ENCODE data around the gene EPHA6.

Gene EPHA6

DNA sequence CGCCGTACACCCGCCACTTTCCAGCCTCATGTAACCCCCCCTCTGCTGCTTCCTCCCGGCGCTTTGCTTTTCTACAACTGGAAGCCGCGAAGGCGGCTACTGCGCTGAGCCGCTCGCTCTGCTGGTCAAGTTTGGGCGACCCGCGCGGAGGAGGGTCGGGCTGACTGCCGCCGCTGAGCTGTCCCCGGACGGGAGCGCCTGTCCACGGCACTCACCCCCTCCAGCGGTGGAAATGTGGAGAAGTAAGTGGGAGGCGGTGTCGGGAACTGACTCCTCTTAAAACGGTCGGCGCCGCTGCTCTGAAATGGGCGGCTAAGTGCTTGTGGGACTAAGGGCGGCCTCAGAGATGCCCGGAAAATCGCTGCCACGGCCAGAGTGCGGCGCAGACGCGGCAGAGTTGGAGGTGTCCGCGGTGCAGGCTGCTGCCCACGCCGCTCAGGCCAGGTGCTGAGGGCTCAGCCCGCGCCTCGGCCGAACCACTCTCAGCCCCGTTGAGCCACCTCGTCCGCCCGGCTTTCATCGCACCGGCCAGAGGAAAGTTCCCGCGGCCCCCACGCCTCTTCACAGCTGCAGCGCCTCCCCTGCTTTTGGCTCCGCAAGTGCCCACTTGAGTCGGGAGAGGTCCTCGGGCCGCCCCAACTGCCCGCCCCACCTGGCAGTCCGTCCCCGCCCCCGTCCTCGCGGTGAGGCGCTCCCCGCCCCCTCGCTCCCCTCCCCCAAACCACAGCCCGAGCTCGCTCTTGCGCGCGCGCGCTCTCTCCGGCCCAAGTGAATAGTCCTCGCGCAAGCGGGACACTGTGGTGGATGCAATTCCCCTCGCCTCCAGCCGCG is at the start of gene EPHA6:
TSS of gene EPHA6 (plus strand) at position 775 of the 831 bp plus-strand sequence.
- no peaks in the 10 kb centered on the region for H3K4me1 ChIP-seq (ENCODE audit: insufficient read depth, low read length)
- H3K9ac ChIP-seq (ENCODE audit: low read depth, low read length), result peak within 1 kb of the TSS; percentile 75

DNA sequence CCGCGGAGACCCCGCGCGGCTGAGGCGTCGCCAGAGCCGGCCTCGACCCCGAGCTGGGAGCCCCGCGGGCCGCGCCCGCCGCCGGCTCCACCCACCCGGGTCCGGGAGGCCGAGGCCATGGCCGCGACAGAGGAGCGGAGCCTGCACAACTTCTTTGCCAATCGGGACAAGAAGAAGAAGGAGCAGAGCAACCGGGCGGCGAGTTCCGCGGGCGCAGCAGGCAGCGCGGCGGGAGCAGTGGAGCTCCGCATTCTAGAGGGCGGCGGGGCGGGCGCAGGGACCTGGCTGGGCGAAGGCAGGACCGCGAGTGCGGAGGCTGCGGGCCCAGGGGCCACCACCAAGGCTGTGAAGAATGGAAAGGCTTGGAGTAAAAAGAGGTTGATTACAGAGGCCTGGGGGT is 37.6 kb upstream of the EPHA6 start:
- Histone ChIP-seq H3K4me1 (ENCODE audit: insufficient read depth, low read length) (no peaks in the 10 kb centered on the region), H3K9ac (ENCODE audit: low read depth, low read length) (no peak overlapping the region), H3K36me3 (ENCODE audit: insufficient read depth, low read length) (no peaks in the 10 kb centered on the region), H3K9me3 (ENCODE audit: control insufficient read depth, insufficient read depth, low read length) (no peaks in the 10 kb centered on the region)

More for the DNA sequence above, at the start of gene EPHA6:
- H3K36me3 ChIP-seq (ENCODE audit: insufficient read depth, low read length), result no peaks in the 10 kb centered on the region
- H3K9me3 ChIP-seq (ENCODE audit: control insufficient read depth, insufficient read depth, low read length), result no peaks in the 10 kb centered on the region

GRCh38 chr3:96779810-96780209 is 34.6 kb upstream of the EPHA6 start:
- Histone ChIP-seq H3K36me3 (ENCODE audit: insufficient read depth, low read length) (no peaks in the 10 kb centered on the region), H3K9ac (ENCODE audit: low read depth, low read length) (no peak overlapping the region), H3K4me1 (ENCODE audit: insufficient read depth, low read length) (no peaks in the 10 kb centered on the region), H3K9me3 (ENCODE audit: control insufficient read depth, insufficient read depth, low read length) (no peaks in the 10 kb centered on the region)

DNA sequence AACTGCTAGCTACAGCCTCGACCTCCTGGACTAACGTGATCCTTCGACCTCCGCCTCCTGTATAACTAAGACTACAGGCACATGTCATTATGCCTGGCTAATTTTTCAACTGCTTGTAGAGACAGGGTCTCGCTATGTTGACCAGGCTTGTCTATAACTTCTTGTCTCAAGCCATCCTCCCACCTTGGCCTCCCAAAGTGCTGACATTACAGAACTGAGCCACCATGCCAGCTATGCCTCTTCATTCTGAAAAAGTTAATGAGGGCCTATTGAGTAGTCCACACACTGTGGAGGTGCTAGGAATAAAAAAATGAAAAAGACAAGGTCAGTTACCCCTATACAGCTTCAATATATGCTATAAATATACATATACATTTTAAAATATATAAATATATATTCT is 18.3 kb upstream of the EPHA6 start:
- no peaks in the 10 kb centered on the region for H3K9me3 ChIP-seq (ENCODE audit: control insufficient read depth, insufficient read depth, low read length)
- no peaks in the 10 kb centered on the region for H3K4me1 ChIP-seq (ENCODE audit: insufficient read depth, low read length)
- no peak overlapping the region for H3K9ac ChIP-seq (ENCODE audit: low read depth, low read length)
- H3K36me3 ChIP-seq (ENCODE audit: insufficient read depth, low read length), result no peaks in the 10 kb centered on the region

DNA sequence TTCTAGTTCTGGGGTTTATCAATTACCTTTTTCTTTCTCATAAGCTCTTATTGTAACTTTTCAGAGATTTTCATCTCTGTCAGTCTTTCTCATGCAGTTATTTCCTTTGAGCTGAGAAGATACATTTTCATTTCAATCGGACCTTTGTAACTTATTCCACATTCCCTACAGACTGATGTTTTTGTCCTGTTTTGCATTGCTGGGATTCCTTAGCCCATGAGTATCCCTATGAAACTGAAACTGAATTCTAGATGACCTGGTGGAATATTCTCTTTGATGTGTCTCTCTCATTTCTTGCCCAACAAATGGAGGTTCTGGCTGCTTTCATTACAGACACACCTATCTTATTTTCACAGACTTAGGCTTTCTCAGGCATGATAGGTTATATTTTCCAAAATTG is 10.5 kb upstream of the EPHA6 start:
- no peaks in the 10 kb centered on the region for H3K36me3 ChIP-seq (ENCODE audit: insufficient read depth, low read length)
- peaks cover 10% of the 10 kb centered on the region; the same call in 1 of the 2 replicates for H3K4me1 ChIP-seq (ENCODE audit: insufficient read depth, low read length)
- H3K9ac ChIP-seq (ENCODE audit: low read depth, low read length), result no peak overlapping the region
- no peaks in the 10 kb centered on the region for H3K9me3 ChIP-seq (ENCODE audit: control insufficient read depth, insufficient read depth, low read length)

DNA sequence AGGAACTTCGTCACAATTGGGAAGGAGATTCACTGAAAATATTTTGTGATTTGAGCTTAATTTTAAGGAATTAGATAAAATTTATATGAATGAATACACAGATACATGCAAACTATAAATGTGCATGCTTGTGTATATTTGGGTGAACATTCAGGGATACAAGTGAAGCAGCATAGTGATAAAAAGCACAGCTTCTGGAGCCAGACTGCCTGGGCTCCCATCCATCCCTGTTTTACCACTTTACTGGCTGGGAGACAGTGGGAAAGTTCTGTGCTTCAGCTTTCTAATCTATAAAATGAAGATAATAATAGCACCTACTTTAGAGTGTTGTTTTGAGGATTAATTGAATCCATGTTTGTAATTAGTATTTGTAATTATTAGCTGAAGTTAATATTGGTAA is 8.1 kb upstream of the EPHA6 start:
- Histone ChIP-seq H3K4me1 (ENCODE audit: insufficient read depth, low read length) (peaks cover 10% of the 10 kb centered on the region; the same call in 1 of the 2 replicates), H3K9ac (ENCODE audit: low read depth, low read length) (no peak overlapping the region), H3K36me3 (ENCODE audit: insufficient read depth, low read length) (no peaks in the 10 kb centered on the region), H3K9me3 (ENCODE audit: control insufficient read depth, insufficient read depth, low read length) (no peaks in the 10 kb centered on the region)

- Histone ChIP-seq H3K4me1 (ENCODE audit: insufficient read depth, low read length) (no peaks in the 10 kb centered on the region), H3K9ac (ENCODE audit: low read depth, low read length) (peak overlapping the region; percentile 75), H3K9me3 (ENCODE audit: control insufficient read depth, insufficient read depth, low read length) (no peaks in the 10 kb centered on the region)
These were observed 1.1 kb upstream of the EPHA6 start for GRCh38 chr3:96813134-96813819.

GRCh38 chr3:96814651-96815567 is 515 bp downstream of the EPHA6 start:
- Histone ChIP-seq H3K36me3 (ENCODE audit: insufficient read depth, low read length) (no peaks in the 10 kb centered on the region), H3K9ac (ENCODE audit: low read depth, low read length) (peak overlapping the region; percentile 49), H3K9me3 (ENCODE audit: control insufficient read depth, insufficient read depth, low read length) (no peaks in the 10 kb centered on the region), H3K4me1 (ENCODE audit: insufficient read depth, low read length) (no peaks in the 10 kb centered on the region)

More at GRCh38 chr3:96813134-96813819, 1.1 kb upstream of the EPHA6 start:
- H3K36me3 ChIP-seq (ENCODE audit: insufficient read depth, low read length), result no peaks in the 10 kb centered on the region

DNA sequence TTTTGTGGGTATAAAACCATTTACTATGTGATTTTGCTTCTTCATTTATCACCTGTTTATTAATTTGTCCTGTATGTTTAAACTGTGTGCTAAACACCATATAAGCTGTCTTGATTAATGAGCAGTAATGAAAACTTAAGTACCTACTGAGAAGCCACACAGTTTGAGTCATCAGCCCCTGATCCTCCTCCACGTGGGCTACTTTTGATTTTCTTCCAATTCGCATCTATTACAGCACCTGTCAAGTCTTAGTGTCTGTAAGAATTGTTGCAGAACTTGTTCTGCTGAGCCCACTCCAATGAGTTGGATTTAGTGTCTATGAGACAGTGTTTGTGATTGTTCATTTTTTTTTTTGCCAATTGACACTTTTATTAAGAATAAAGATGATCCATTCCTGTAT is 16.8 kb downstream of the EPHA6 start:
- Histone ChIP-seq H3K4me1 (ENCODE audit: insufficient read depth, low read length) (no peaks in the 10 kb centered on the region), H3K36me3 (ENCODE audit: insufficient read depth, low read length) (no peaks in the 10 kb centered on the region), H3K9me3 (ENCODE audit: control insufficient read depth, insufficient read depth, low read length) (no peaks in the 10 kb centered on the region), H3K9ac (ENCODE audit: low read depth, low read length) (no peak overlapping the region)

- no peaks in the 10 kb centered on the region for H3K36me3 ChIP-seq (ENCODE audit: insufficient read depth, low read length)
- H3K9ac ChIP-seq (ENCODE audit: low read depth, low read length), result no peak overlapping the region
- no peaks in the 10 kb centered on the region for H3K4me1 ChIP-seq (ENCODE audit: insufficient read depth, low read length)
These were observed 18.9 kb downstream of the EPHA6 start for GRCh38 chr3:96833301-96833700.

DNA sequence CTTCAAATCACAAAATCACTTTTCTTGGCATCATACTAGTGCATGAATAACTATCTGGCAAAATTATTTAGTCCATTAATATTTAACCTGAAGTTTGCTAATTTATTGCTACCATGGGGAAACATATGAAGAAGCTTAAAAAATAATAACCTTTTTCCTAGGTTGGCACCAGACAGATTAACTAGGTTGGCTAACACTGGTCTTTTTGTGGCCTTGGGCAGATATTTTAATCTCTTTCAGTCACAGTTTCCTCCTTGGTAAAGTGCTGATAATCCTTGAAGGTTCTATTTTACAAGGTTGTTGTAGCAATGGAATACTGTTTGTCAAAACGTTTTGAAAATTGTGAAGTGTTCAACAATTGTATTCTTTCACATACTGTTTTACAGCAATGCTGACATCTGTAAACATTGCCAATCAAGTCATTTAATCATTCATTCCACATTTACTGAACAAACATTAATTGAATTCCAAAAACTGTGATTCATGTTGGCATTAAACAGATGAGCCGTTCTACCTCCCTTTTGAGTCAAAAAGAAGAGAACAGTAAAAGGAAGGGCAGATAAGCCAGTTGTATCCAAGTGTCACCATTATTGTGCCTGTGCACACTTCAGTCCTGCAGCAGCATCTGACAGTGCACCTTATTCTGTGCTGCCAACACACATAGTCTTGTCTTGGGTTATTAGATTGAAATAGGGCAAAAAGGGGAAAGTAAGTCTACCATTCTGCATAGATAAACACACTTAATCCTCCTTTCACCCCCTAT is 21.9 kb downstream of the EPHA6 start:
- Histone ChIP-seq H3K4me1 (ENCODE audit: insufficient read depth, low read length) (no peaks in the 10 kb centered on the region), H3K9ac (ENCODE audit: low read depth, low read length) (no peak overlapping the region), H3K36me3 (ENCODE audit: insufficient read depth, low read length) (no peaks in the 10 kb centered on the region), H3K9me3 (ENCODE audit: control insufficient read depth, insufficient read depth, low read length) (no peaks in the 10 kb centered on the region)

More at GRCh38 chr3:96833301-96833700, 18.9 kb downstream of the EPHA6 start:
- H3K9me3 ChIP-seq (ENCODE audit: control insufficient read depth, insufficient read depth, low read length), result no peaks in the 10 kb centered on the region

DNA sequence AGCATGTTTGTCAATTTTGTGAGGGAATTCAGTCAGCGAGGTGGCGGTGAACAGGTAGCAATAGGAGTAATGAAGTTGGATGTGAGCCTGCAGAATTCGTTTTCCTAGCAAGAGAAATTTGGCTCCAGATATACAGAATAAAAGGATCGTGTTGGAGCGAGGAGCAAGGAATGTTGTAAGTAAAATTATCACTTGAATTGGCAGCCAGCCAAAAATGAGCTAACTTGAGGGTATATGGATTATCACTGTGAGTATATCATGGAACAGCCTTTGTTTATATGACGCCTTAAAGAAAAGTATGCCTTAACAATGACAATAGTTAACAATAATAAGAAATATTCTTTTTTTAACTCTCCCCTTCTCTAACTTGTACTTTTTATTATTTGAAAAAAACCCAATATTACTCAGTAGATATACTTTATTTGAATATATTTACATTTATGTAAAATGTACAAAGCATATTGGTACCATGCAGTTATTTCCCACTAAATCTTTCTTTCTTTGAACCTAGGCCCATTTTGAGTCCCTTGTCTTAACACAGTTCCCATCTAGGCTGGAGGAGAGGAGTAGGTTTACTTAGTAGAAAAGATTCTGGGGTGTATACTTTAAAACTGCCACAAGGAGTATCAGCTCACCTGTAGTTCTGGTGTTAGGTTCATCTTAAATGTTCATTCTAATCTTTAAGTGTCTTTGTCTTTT is 29.3 kb downstream of the EPHA6 start:
- no peaks in the 10 kb centered on the region for H3K36me3 ChIP-seq (ENCODE audit: insufficient read depth, low read length)
- no peak overlapping the region for H3K9ac ChIP-seq (ENCODE audit: low read depth, low read length)
- H3K4me1 ChIP-seq (ENCODE audit: insufficient read depth, low read length), result no peaks in the 10 kb centered on the region
- H3K9me3 ChIP-seq (ENCODE audit: control insufficient read depth, insufficient read depth, low read length), result no peaks in the 10 kb centered on the region

DNA sequence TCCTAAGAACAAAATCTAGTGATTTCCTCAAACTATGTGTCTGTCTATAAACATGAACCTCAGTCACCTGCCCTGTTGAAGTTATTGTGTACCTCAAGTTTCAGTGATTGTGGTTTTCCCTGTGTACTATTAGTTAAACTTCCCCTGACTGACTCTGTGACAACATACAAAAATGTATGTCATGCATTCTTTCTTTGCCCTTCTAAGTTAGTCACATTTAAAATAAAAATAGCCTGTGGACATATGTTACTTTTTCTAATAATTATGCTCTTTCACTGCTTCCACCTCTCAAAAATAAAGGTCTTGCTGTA is 29.8 kb downstream of the EPHA6 start:
- no peaks in the 10 kb centered on the region for H3K4me1 ChIP-seq (ENCODE audit: insufficient read depth, low read length)
- no peak overlapping the region for H3K9ac ChIP-seq (ENCODE audit: low read depth, low read length)
- no peaks in the 10 kb centered on the region for H3K9me3 ChIP-seq (ENCODE audit: control insufficient read depth, insufficient read depth, low read length)
- no peaks in the 10 kb centered on the region for H3K36me3 ChIP-seq (ENCODE audit: insufficient read depth, low read length)
